Ishikawa (cell line): Measurements from ENCODE around the gene ZDHHC8.

Experiments used
- CREB1 ChIP-seq: IDR thresholded peaks from 2 replicates; pipeline ENCODE4 v1.6.1; 2012; ENCODE audit warnings: low read depth
- MAX ChIP-seq: IDR thresholded peaks from 2 replicates; pipeline ENCODE4 v1.6.1; 2012
- RAD21 ChIP-seq: IDR thresholded peaks from 2 replicates; pipeline ENCODE4 v1.6.1; 2012; ENCODE audit warnings: low read depth
- REST ChIP-seq: IDR thresholded peaks from 2 replicates; pipeline ENCODE4 v1.6.1; 2012; ENCODE audit warnings: low read depth, mild to moderate bottlenecking
- TAF1 ChIP-seq: IDR thresholded peaks from 2 replicates; pipeline ENCODE4 v1.6.1; 2012; ENCODE audit warnings: low read depth, mild to moderate bottlenecking
- TCF12 ChIP-seq: IDR thresholded peaks from 2 replicates; pipeline ENCODE4 v1.6.1; 2012; ENCODE audit warnings: low read depth
- YY1 ChIP-seq: IDR thresholded peaks from 2 replicates; pipeline ENCODE4 v1.6.1; 2012; ENCODE audit warnings: low read depth

GRCh38 chr22:20156042-20156389, 24.4 kb downstream of the ZDHHC8 start:
- TF ChIP-seq CREB1: no peak
- no peak for TF ChIP-seq TAF1
- no peak for TF ChIP-seq TCF12
- no peak for TF ChIP-seq YY1
- TF ChIP-seq REST: no peak
- no peak for TF ChIP-seq MAX
- no peak for TF ChIP-seq RAD21
